NT2/D1 (cell line): Measurements from ENCODE around the gene ZDHHC24.

Experiments
- DNase-seq: peaks from one replicate; pipeline ENCODE4 v3.0.0-alpha.2; 2011; ENCODE audit warnings: low read depth, low spot score
- H3K27me3 ChIP-seq: 2 replicates; pipeline ENCODE4 v1.6.0; 2011; ENCODE audit warnings: mild to moderate bottlenecking; ENCODE audit not compliant: insufficient read length, insufficient read depth
- H3K36me3 ChIP-seq: 2 replicates; pipeline ENCODE4 v1.6.1; 2011; ENCODE audit warnings: mild to moderate bottlenecking, low read length, mixed read lengths; ENCODE audit not compliant: insufficient read depth, insufficient read length
- H3K4me1 ChIP-seq: 2 replicates; pipeline ENCODE4 v1.5.1; 2011; ENCODE audit not compliant: insufficient read depth, insufficient read length
- H3K4me3 ChIP-seq: 2 replicates; pipeline ENCODE4 v1.5.1; 2011; ENCODE audit warnings: low read depth; ENCODE audit not compliant: insufficient read length
- H3K9ac ChIP-seq: 2 replicates; pipeline ENCODE4 v1.6.0; 2011; ENCODE audit warnings: low read depth; ENCODE audit not compliant: insufficient read length
- H3K9me3 ChIP-seq: 2 replicates; pipeline ENCODE4 v1.5.1; 2011; ENCODE audit warnings: mild to moderate bottlenecking, low read length; ENCODE audit not compliant: insufficient read depth
- SUZ12 ChIP-seq: IDR thresholded peaks from 2 replicates; pipeline ENCODE4 v1.6.1; 2011; ENCODE audit not compliant: insufficient read length, insufficient read depth; ENCODE audit errors: extremely low read depth
- YY1 ChIP-seq: IDR thresholded peaks from 2 replicates; pipeline ENCODE4 v1.6.1; 2011; ENCODE audit not compliant: insufficient read length, insufficient read depth
- ZNF274 ChIP-seq: IDR thresholded peaks from 2 replicates; pipeline ENCODE4 v1.6.1; 2011; ENCODE audit warnings: mild to moderate bottlenecking, low read depth, low read length

The ZDHHC24 gene

DNA sequence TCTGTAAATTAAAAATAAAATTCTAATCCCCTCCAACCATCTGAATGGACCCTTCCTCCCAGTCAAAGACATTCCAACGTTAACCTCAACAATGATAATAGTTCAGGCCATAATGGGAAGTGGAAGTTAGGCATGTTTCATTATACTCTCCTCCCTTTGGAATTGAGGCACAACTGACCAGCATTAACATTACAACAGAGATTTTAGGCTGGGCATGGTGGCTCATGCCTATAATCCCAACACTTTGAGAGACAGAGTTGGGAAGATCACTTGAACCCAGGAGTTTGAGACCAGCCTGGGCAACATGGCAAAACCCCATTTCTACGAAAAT is 25.0 kb upstream of the ZDHHC24 start:
- Histone ChIP-seq H3K9me3 (peaks cover 4% of the 10 kb centered on the region; the same call in 1 of the 2 replicates), H3K4me1 (no peaks in the 10 kb centered on the region), H3K36me3 (no peaks in the 10 kb centered on the region), H3K4me3 (no peak overlapping the region), H3K9ac (no peak overlapping the region), H3K27me3 (no peaks in the 10 kb centered on the region)
- TF ChIP-seq ZNF274 = no peak
- no peak for TF ChIP-seq SUZ12
- DNase-seq = peak; percentile 51

DNA sequence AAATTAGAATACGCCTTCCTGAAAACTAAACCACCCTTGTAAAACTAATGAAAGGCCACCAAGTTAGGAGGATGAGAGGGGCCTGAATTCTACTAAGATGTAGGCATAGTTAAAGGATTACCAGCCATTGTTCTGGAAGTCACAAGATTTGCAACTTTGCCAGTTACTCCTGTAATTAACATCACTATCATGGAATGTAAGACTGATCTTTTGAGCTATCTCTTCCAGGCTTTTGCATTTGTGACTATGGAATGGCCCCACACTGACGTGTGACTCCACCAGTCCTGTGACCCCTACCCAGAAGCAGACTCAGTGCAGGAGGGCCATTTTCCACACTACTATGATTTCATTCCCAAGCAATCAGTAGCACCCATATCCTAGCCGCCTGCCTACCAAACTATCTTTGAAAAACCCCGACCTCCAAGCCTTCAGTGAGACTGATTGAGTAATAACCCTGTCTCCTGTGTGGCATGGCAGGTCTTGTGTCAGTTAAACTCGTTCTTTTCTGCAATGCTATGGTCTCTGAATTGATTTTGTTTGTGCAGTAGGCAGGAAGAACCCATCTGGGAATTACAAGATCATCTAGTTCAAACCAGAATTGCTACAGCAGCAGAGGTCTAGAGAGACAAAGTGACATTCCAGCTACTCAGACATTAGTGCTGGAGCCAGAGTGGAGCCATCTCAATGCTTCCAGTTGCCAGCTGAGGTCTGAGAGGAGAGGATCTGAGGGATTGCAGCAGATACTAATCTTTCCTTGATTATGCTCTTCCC is 24.4 kb upstream of the ZDHHC24 start:
- peaks cover 4% of the 10 kb centered on the region; the same call in 1 of the 2 replicates for H3K9me3 ChIP-seq
- no peaks in the 10 kb centered on the region for H3K4me1 ChIP-seq
- H3K27me3 ChIP-seq = no peaks in the 10 kb centered on the region
- no peaks in the 10 kb centered on the region for H3K36me3 ChIP-seq
- no peak overlapping the region for H3K4me3 ChIP-seq
- no peak overlapping the region for H3K9ac ChIP-seq
- peak; percentile 85 for DNase-seq
- TF ChIP-seq ZNF274 (no peak), SUZ12 (no peak), YY1 (no peak)

DNA sequence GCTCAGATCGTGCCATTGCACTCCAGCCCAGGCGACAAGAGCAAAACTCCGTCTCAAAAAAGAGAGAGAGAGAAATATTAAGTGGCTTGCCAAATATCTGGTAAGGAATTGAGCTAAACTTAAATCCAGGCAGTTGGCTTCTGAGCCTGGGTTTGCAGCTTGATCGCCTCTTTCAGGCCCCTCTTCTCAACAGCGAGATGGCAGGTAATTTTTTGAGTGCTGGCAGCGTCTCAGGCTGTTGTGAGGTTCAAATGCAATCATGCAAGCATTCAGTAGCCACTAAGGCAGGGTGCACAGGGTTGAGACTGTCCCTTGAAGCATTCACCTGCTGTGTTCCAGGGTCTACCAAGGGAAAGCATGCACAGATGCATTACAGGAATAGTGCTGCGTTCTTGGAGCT is 23.2 kb upstream of the ZDHHC24 start:
- Histone ChIP-seq H3K4me3 (no peak overlapping the region), H3K27me3 (no peaks in the 10 kb centered on the region), H3K36me3 (no peaks in the 10 kb centered on the region), H3K9ac (peak overlapping the region; percentile 7), H3K4me1 (no peaks in the 10 kb centered on the region), H3K9me3 (peaks cover 3% of the 10 kb centered on the region; the same call in 1 of the 2 replicates)
- no peak for TF ChIP-seq YY1
- TF ChIP-seq ZNF274 = no peak
- no peak for TF ChIP-seq SUZ12
- DNase-seq = no peak

DNA sequence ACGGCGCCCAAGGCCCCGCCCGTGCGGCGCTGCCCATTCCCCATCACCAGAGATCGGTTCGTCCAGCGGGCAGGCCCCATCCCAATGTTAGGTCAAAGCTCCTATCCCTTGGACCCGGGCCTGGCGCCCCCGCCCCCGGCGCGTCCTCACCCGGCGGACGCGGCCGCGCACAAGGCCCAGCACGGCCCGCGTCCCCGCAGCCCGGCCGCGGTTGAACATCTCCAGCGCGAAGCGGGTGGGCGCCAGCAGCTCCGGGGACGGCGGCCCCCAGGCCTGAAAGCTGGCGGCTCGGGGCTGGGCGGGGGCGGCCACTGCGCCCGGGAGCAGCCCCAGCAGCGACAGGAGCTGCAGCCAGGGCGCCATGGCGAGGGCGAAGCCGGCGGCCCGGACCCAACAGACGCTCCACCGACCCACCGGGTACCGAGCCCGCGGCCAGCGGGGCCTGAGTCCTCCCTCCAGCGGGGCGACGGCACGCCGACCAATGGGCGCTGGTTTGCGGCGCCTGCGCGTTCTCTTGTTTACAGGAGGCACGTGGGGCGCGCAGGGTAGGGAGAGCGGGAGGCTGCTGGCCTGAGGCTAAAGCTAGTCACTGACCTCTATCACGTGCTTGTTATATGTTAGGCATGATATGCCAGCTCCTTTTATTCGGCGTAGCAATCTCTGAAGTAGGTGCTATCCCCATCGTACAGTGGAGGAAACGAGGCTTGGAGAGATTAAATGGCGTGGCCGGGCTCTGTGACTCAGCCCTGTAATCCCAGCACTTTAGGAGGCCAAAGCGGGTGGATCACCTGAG is 22.5 kb upstream of the ZDHHC24 start, which contains the start of gene CTSF:
TSS of gene CTSF (minus strand) at position 483 of the 793 bp plus-strand sequence. CDS start at position 363, 120 bp downstream.
- H3K4me3 ChIP-seq = no peak within 1 kb of the TSS
- H3K27me3 ChIP-seq = no peaks in the 10 kb centered on the region
- peak within 1 kb of the TSS; percentile 7 for H3K9ac ChIP-seq
- DNase-seq = no peak
- TF ChIP-seq SUZ12 (no peak), YY1 (no peak), ZNF274 (no peak)
- no peaks in the 10 kb centered on the region for H3K36me3 ChIP-seq
- no peaks in the 10 kb centered on the region for H3K9me3 ChIP-seq
- H3K4me1 ChIP-seq = no peaks in the 10 kb centered on the region

DNA sequence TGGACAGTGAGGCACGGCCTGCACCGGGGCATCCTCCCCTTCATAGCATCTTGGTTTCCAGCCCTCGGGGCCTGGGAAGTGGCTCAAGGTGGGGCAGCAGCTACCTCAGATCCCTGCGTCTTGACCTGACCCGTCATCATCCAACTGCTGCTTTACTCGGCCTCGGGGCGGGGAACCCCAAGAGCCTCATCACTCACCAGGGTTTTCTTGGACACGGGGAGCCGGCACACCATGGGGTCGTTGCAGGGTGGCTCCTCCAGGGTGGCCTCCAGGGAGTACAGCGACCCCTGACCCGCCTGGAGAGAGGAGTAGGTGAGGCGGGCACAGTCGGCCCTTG is 21.9 kb upstream of the ZDHHC24 start:
- Histone ChIP-seq H3K9me3 (no peaks in the 10 kb centered on the region), H3K27me3 (no peaks in the 10 kb centered on the region), H3K4me1 (no peaks in the 10 kb centered on the region), H3K36me3 (no peaks in the 10 kb centered on the region), H3K9ac (no peak overlapping the region), H3K4me3 (no peak overlapping the region)
- DNase-seq = no peak
- no peak for TF ChIP-seq ZNF274
- no peak for TF ChIP-seq YY1
- TF ChIP-seq SUZ12 = no peak

DNA sequence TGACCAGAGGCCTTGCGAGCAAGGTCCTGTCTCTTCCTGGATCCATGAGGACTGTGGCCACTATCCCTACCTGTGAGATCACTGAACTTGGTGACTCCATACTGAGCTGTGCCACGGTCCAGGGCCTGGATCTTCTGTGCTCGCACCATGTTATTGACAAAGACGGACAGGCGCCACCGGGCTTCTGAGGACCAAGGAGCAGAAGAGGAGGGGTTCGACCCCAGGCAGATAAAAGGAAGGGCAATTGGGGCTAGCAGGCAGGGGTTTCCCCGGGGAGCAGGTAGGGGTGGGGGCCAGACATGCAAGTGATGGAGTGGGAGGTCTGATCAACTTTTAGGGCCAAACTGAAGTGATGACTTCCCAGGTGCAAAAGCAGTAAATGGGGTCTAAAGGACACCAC is 20.4 kb upstream of the ZDHHC24 start:
- TF ChIP-seq SUZ12 = no peak
- no peak for TF ChIP-seq ZNF274
- no peak for TF ChIP-seq YY1
- Histone ChIP-seq H3K9me3 (no peaks in the 10 kb centered on the region), H3K4me1 (no peaks in the 10 kb centered on the region), H3K9ac (no peak overlapping the region), H3K36me3 (no peaks in the 10 kb centered on the region), H3K27me3 (no peaks in the 10 kb centered on the region), H3K4me3 (no peak overlapping the region)
- DNase-seq = no peak

DNA sequence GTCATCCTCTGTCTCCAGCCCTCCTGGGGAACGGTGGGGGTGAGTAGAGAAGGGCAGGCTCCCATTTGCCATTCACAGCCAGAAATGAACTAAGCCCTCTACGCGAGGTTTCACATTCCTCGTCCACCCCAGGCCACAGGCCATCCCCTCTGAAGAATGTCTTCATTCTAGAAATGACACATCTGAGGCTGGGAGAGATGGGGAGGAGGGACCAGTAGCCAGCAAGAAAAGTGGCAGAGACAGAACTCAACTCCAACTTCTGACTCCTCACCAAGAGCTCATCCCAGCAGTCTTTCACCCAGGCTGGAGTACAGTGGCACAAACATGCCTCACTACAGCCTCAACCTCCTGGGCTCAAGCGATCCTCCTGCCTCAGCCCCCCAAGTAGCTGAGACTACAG is 19.1 kb upstream of the ZDHHC24 start:
- Histone ChIP-seq H3K9ac (no peak overlapping the region), H3K4me1 (no peaks in the 10 kb centered on the region), H3K4me3 (no peak overlapping the region), H3K27me3 (no peaks in the 10 kb centered on the region), H3K9me3 (no peaks in the 10 kb centered on the region), H3K36me3 (no peaks in the 10 kb centered on the region)
- no peak for TF ChIP-seq ZNF274
- no peak for TF ChIP-seq YY1
- no peak for TF ChIP-seq SUZ12
- DNase-seq = no peak
